ENCODE results near the gene ZNF587.
"Not testable (repeated sequence)": the region's sequence is repeated elsewhere in the genome, so short reads cannot be mapped to it uniquely, and the experiment has no call there.

Gene ZNF587

DNA sequence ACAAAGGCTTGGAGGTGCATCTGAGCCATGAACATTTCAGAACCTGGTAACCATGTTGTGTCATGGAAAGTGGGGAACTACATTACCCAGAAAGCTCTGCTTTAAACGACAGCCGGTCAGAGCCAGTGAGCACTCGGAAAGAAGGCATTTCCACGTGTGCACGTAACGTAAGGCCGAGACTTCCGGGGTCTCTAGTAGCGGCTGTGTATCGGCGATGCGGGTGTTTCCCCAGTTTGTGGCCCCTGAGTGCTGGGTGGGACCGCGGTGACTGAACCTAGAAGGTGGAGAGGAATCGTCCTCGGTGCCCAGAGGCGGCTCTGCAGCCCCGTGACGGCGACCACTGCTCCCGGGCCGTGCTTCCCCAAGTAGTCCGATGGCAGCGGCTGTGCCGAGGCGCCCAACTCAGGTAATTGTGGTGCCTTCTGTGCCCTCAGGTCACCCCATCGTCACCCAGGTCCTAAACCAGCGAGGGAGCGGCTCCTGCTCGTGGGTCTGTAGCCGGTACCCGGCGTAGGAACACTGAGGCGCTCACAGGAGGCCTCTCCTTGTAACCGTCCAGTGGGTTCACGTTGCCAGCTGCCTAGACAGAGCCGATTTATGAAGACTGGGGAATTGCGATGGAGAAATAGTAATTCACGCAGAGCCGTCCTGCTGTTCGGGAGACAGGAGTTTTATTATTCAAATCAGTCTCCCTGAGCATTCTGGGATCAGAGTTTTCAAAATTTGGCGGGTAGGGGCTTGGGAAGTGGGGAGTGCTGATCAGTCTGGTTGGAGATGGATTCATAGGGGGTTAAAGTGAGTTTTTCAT is at the start of gene ZNF587:
TSS of gene ZNF587 (plus strand) at position 194 of the 808 bp plus-strand sequence. CDS start at position 374, 180 bp downstream.
- DNase-seq (ENCODE audit: low spot score), result peak; percentile 83

DNA sequence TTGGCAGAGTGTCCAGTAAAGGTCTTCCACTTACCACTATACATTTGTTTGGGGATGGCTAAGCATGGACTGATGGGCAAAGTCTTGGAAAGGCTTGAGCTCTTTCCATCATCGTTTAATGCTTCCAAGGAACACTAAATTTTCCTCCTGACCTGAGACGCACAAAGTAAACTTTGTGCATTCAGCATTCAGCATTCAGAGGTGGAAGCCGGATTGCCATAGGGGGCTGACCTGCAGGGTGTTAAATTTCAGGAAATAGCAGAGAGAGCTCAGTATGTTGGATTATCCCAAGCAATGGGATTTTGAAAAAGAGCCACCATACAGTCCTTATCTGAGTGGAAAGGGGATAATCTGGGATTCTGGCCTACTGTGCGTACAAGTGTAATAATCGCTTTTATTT is 49.0 kb upstream of the ZNF587 start:
- no peak for DNase-seq (ENCODE audit: low spot score)

GRCh38 chr19:57802269-57802668 is 47.4 kb upstream of the ZNF587 start:
- DNase-seq (ENCODE audit: low spot score), result no peak

GRCh38 chr19:57803265-57803593 is 46.4 kb upstream of the ZNF587 start:
- no peak for DNase-seq (ENCODE audit: low spot score)

- DNase-seq (ENCODE audit: low spot score), result peak; percentile 67
Measured at GRCh38 chr19:57803594-57804325, 45.9 kb upstream of the ZNF587 start.

DNA sequence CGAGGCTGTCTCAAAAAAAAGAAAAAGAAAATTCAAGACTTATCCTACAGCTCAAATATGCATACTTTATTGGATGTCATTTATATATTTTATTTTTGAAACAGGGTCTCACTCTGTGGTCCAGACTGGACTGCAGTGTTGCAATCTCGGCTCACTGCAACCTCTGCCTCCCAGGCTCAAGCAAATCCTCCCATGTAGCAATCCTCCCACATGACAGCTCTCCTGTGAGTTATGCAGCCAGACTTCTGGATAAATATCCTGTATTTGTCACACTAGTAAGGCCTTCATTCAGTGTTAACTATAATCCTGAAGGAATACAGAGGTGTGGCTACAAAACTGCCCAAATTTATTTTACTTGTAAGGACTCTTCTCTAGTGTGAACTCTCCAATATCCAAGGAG is 42.1 kb upstream of the ZNF587 start:
- no peak for DNase-seq (ENCODE audit: low spot score)

- not testable (repeated sequence) for DNase-seq (ENCODE audit: low spot score)
Measured at GRCh38 chr19:57810410-57811295, 39.0 kb upstream of the ZNF587 start.

GRCh38 chr19:57812226-57812625 is 37.4 kb upstream of the ZNF587 start:
- no peak for DNase-seq (ENCODE audit: low spot score)

DNA sequence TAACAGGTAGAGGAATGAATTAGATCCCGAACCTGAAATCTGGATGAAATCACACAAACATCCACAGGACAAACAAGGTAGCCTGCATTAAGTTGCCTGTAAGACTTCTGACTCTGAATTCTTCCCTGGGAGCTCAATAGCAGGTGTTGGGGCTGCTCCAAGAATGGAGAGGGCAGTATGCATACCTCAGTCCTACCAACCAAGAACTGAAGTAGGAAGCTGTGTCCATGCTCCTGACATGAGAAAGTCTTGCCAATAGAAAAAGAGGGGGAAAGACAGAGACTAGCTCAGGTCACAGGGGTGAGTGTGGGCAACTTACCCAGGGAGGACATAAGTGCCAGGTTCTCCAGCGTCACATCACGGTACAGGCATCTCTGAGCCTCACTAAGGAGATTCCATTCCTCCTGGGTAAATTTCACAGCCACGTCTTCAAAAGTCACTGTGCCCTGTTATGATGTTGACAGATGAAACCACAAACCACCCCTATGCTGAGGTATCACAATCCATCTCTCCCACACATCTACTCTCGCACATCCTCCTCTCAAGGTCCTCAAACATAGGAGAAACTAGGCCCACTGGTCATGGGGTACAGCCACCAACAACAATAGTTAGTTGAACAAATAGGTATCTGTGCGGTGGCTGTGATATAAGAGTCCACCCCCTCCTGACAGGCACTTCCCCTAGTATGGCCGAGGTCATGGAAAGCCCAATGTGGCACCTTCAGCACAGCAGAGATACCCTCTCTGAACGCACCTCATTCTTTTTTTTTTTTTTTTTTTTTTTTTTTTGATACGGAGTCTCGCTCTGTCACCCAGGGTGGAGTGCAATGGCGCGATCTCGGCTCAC is 36.5 kb upstream of the ZNF587 start:
- not testable (repeated sequence) for DNase-seq (ENCODE audit: low spot score)

DNA sequence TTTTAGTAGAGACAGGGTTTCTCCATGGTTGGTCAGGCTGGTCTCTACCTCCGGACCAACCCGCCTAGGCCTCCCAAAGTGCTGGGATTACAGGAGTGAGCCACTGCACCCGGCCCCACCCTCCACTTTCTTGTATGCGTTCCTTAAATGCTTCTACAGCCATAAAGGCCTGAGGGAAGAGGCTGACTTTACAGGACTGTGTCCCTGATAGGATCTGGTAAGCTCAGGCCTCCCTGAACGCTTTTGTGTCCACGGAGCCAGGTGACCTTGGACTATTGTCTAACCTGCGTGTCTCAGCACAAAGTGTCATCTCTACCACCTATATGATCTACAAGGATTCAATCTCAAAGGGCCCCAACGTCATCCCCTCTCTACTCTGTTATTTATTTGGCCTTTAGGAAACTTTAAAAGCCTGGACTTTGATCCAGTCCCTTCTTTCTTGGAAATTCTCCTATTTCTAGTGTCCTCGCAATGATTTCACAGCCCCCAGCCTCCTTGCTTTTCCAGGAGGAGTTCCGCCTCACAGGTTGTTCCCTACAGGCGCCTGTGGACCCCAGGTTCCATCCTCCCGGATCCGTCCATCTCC is 35.6 kb upstream of the ZNF587 start:
- DNase-seq (ENCODE audit: low spot score), result no peak

GRCh38 chr19:57814505-57815246 is 35.0 kb upstream of the ZNF587 start, which contains the start of gene ZNF552:
TSS of gene ZNF552 (minus strand) at chr19:57814913. CDS start at chr19:57814743, 170 bp downstream.
- peak; percentile 91 for DNase-seq (ENCODE audit: low spot score)

DNA sequence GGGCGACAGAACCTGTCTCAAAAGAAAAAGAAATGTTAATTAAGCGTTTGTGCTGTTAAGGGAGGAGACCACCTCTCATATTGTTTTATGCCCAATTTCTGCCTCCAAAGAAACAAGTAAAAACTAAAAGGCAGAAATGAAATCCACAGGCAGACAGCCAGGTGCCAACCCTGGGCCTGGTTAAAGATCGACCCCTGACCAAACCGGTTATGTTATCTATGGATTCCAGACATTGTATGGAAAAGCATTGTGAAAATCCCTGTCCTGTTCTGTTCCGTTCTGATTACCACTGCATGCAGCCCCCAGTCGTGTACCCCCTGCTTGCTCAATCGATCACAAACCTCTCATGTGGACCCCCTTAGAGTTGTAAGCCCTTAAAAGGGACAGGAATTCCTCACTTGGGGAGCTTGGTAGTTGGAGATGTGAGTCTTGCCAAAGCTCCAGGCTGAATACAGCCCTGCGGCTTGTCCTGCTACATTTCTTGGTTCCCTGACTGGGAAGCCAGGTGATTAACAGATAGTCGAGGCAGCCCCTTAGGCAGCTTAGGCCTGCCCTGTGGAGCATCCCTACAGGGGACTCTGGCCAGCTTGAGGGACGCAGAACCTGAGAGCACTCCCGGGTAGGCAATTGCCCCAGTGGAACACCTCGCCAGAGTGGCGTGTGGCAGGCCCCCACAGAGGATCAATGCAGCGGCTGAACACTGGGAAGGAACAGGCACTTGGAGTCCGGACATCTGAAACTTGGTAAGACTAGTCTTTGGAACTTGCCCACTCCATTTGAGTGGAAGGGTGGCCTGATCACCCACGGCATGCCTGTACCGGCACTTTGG is 34.2 kb upstream of the ZNF587 start:
- DNase-seq (ENCODE audit: low spot score), result no peak

- no peak for DNase-seq (ENCODE audit: low spot score)
Measured at GRCh38 chr19:57816652-57817051, 33.0 kb upstream of the ZNF587 start.

DNA sequence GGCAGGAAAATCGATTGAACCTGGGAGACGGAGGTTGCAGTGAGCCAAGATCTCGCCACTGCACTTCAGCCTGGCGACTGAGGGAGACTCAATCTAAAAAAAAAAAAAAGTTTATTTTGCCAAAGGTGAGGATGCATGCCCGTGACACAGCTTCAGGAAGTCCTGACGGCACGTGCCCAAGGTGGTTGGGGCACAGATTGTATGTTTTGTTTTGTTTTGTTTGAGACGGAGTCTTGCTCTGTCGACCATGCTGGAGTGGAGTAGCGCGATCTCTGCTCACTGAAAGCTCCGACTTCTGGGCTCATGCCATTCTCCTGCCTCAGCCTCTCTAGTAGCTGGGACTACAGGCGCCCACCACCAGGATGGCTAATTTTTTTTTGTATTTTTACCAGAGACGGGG is 31.7 kb upstream of the ZNF587 start:
- DNase-seq (ENCODE audit: low spot score), result no peak

- no peak for DNase-seq (ENCODE audit: low spot score)
Measured at GRCh38 chr19:57818378-57818777, 31.3 kb upstream of the ZNF587 start.

GRCh38 chr19:57819475-57820148 is 30.0 kb upstream of the ZNF587 start:
- DNase-seq (ENCODE audit: low spot score), result peak; percentile 94

GRCh38 chr19:57820599-57820998 is 29.1 kb upstream of the ZNF587 start:
- no peak for DNase-seq (ENCODE audit: low spot score)

DNA sequence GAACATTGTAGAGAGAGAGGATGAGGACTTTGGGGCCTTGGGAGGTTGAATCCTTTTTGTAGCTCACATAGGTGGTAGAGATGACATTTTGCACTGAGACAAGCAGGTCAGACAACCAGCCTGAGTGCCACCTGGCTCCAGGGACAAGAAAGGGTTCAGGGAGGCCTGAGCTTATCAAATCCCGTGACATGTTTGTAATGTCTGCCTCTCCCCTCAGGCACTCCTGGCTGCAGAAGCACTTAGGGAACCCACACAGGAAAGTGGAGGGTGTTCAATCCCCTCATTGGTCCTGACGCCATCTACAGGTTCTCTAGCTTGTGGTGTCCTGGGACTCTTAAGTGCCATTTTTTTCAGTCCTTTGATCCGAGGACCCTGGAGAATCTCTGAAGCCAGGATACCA is 28.6 kb upstream of the ZNF587 start:
- DNase-seq (ENCODE audit: low spot score), result not testable (repeated sequence)

DNA sequence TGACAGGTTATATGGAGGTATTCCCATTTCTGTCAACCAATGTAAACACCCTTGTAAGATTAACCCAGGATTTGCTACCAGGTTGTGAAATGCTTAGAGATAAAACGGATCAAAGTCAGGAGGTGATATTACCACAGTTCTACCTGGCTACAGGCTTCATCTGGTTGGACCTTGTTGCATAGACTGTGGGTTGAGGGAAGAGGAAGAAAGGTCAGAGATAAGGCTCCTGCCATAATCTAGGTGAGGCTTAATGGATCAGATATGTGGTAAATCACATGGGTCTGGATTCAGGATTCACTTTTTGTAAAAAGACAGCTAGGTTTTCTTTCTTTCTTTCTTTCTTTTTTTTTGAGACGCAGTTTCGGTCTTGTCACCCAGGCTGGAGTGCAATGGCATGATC is 28.2 kb upstream of the ZNF587 start:
- DNase-seq (ENCODE audit: low spot score), result not testable (repeated sequence)
